B cell (primary cell): ENCODE measurements around the gene G2E3.

Experiments
- CTCF ChIP-seq: fragments of 200-600 bp; IDR thresholded peaks from one replicate; pipeline ENCODE4 v1.8.0; 2022; ENCODE audit warnings: antibody characterized with exemption, mild to moderate bottlenecking
- EZH2 ChIP-seq: IDR thresholded peaks from 2 replicates; pipeline ENCODE4 v1.6.1; 2012; ENCODE audit warnings: borderline replicate concordance, low read depth, mild to moderate bottlenecking, moderate library complexity, low read length; ENCODE audit not compliant: insufficient read depth, poor library complexity, severe bottlenecking

DNA sequence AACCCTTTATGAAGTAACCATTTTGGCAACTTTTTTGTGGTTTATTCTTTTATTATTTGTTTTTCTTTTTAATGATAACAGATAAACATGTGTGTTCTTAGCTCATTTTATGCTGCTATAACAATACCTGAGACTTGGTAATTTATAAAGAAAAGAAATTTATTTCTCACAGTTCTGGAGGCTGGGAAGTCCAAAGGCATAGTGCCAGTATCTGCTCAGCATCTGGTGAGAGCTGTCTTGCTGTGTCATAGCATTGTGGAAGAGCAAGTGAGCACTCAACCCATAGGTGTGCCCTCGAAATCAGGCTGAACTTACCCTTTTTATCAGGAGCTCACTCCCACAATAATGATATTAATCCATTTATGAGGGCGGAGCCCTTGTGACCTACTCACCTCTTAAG, 55.2 kb downstream of the G2E3 start:
- TF ChIP-seq CTCF (no peak), EZH2 (no peak)
